Frontal cortex (tissue), 4 donors: ENCODE results near the gene SCN4A. TPM values are rescaled to one million over a fixed set of nuclear protein-coding genes. Genes with fewer than 3 reads are reported as not detected.
"Not testable (repeated sequence)": the region's sequence is repeated elsewhere in the genome, so short reads cannot be mapped to it uniquely, and the experiment has no call there.

ENCODE experiments used
- DNase-seq, 2 donors: peaks; one replicate each; pipeline ENCODE4 v3.0.0; 2012; ENCODE audit warnings: low spot score in 2 of 2
- FAIRE-seq: peaks from 2 replicates; lab custom pipeline; 2012; peaks lifted over from hg19 to GRCh38; lab: Jason Lieb, UNC
- small RNA-seq: library from RNA; depleted of rRNA; stranded (forward); fragments of <200 nt; gene quantifications from one replicate; pipeline ENCODE3, GENCODE V24; 2014
- total RNA-seq: library from RNA; depleted of rRNA; stranded (reverse); fragments of >200 nt; gene quantifications from one replicate; pipeline ENCODE4 v1.2.3, GENCODE V29; 2014
- donor health status: control.
- donor health status: control.
- donor health status: control.

Gene SCN4A
- total RNA-seq, 1 donor from 2014 or later: not detected

DNA sequence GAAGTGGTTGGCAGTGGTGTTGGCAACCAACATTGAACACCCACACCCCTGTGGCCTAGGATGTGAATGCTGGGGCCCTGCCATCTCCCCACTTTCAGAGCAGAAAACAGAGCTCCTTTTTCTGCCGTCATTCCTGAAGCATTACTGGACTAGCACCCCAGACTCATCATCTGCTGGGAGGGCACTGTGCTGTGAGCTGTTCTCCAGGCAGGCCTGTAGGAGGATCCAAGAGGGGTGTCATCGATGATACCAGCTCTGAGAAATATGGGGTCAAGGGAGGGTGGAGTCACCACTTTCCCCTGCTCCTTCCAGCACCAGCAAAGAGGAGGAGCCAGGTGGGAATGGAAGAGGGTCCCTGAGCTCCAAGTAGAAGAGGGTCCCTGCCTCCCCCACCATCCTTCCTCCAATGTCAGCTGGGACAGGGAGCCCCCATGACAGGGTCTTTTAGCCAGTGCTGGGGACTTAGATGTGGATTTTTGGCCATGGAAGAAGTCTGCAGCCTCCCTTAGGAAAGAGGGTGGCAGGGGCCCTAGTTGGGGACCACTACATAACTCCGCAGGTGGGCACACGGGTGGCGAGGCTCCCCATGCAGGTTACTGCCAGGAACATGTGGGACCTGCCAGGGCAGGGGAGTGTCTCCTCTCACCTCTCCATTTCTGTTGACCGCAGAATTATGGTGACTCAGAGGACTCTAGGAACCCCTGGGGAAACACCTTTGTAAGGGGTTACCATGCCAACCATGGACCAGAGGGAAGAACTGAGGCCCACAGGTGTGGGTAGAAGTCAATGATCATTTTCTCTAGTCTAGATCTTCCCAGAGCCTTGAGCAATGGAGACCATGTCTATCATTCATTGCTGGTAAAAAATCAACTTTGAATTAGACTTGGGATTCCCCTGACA, 73.6 kb downstream of the SCN4A start:
- FAIRE-seq, DNase-seq: not testable (repeated sequence)

DNA sequence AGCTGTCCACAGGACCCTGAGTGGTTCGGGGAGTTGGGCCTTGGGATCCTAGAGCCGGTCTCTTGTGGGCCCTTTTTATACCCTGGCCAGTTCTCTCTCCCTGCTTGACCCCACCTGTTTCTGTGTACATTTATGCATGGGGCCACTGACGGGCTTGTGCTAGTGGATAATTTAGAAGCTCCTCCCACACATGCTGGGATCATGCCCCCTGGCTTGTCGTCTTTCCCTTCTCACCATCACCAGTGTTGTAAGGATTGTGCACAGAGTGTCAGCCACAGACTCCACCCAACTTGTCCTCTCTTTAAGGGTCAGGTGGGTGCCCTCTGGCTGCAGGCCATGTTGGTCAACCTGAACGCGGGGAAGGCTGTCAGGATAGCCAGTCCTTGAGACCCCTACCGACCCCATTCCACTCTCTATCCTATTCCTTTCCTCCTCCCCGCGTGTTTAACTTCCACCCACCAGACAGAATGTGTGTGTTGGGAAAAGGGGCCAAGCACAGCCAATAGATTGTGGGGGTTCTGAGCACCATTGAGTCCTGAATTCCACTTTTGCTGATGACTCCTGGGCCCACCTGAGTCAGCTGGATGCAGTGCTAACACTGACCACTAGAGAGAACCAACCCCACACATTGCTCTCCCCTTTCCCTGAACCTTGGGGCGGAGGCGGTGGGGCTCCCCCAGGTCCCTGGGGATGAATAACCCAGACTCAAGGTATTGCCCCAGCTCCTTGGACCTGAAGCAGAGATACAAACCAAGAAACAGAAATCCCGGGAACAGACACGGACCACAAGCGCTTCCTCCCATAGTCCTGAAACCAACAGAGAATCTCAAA, 76.0 kb downstream of the SCN4A start, which contains the start of gene CSH1:
Gene CSH1 (minus strand): TSS at position 51 of the 831 bp plus-strand sequence. CDS start 63 bp downstream, outside the sequence.
- not testable (repeated sequence) for DNase-seq, FAIRE-seq

DNA sequence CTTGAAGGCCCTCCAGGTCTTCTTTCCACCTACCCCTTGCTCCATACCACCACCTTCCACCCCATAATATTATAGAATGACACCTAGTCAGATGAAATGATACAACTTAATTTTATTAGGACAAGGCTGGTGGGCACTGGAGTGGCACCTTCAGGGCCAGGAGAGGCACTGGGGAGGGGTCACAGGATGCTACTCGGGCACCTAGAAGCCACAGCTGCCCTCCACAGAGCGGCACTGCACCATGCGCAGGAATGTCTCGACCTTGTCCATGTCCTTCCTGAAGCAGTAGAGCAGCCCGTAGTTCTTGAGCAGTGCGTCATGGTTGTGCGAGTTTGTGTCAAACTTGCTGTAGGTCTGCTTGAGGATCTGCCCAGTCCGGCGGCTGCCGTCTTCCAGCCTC, 77.9 kb downstream of the SCN4A start:
- FAIRE-seq, DNase-seq: not testable (repeated sequence)

DNA sequence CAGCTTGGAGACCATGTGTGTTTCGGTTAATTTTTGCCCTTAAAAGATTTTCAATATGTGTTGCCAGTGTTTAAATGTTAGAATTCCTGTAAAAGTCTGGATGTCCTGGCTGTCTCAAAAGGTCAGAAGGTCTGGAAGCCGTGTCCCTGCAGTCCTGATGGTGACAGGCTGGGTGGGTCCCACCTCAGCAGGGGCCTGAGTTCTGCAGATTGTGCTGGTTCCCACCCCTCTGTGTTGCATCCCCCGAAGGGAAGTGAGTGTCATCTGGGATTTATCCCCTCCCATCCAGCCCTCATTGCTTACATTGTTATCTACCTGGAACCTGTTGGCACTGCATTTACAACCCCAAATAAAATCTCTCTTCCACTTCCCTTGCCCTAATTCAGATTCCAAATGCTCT, 78.7 kb downstream of the SCN4A start:
- not testable (repeated sequence) for FAIRE-seq, DNase-seq

DNA sequence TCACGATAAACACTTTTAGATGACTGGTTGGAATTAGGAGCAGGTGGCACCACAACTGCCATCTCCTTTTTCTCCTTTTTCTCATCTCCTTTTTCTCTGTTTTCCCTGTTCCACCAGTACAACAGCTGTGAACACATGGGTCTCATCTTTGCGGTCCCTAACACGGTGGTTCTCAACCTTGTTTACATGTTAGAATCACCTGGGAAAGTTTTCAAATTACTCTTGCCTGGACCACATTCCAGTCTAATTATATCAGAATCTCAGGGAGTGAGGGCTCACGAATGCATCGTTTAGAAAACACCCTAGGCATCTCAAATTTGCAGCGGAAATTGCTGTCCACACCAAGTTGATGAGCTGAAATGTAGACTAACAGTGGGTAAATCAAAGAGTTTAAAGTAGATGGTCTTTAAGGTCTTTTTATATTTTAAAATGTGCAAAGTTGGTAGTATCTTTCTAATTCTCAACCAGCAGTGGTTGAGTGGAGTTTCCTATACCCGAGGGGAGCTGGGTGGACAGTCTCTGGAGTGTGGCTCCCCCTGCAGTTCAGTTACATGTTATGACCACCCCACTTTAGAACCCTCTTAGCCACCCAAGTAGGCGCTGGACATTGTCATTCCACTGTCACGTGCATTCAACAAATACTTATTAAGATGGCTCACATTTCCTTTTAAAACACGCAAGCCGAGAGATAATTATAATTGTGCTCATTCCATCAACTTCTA, 80.2 kb downstream of the SCN4A start:
- not testable (repeated sequence) for FAIRE-seq, DNase-seq

DNA sequence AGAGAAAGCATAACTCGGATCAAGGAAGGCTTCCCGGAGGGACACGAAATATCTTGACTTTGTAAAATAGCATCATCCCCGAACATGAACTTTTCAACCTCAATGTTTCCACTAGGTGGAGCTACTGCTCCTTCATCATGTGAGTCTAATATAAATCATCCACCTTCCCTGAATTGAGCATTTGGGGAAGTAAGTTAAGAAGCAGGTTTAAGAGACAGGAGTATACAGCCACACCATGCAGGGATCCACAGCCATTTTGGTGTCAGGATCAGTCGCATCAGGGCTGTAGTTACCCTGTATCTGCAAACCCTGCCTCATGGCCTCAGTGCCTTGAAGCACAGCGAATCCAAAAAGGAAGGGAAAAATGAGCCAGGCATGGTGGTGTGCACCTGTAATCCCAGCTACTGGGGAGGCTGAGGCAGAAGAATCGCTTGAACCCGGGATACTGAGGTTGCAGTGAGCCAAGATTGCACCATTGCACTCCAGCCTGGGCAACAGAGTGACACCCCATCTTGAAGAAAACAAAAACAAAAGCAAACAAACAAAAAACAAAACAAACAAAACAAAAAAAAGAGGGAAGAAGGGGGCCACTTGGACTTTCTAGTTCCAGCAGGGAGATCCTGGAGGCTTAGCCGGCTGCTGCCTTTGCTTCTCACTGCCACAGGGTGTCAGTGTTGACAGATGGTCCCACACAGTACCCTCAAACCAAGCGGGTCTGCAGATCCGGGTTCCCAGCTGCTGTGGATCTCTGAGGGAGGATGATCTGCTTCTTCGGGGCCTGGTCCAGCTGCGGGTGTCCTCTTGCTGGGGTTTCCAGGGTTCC, 83.5 kb downstream of the SCN4A start:
- FAIRE-seq, DNase-seq: not testable (repeated sequence)

Small RNAs within 50 kb of the gene (small RNA-seq; reads per million reads assigned to genes)
- gene AC127029.1 (not detected), gene GH1 (not detected)

Other genes starting within 250 kb of the SCN4A start
- 19.6 TPM for gene STRADA, start 231.1 kb downstream of the SCN4A start, total RNA-seq
- gene CCDC47, start 199.3 kb downstream of the SCN4A start, total RNA-seq: 49.3 TPM
- gene DDX42, start 198.7 kb downstream of the SCN4A start, total RNA-seq: 64.0 TPM
- 47.3 TPM for gene PSMC5, start 145.5 kb downstream of the SCN4A start, total RNA-seq
- gene FTSJ3, start 145.3 kb downstream of the SCN4A start, total RNA-seq: 34.6 TPM
- 9.4 TPM for gene SMARCD2, start 130.2 kb downstream of the SCN4A start, total RNA-seq
- not detected for gene CSH2, start 99.2 kb downstream of the SCN4A start, total RNA-seq
- not detected for gene GH2, start 91.0 kb downstream of the SCN4A start, total RNA-seq
- gene CSH1, start 76.3 kb downstream of the SCN4A start, total RNA-seq: not detected
- gene CSHL1, start 61.7 kb downstream of the SCN4A start, total RNA-seq: not detected
- gene GH1, start 54.1 kb downstream of the SCN4A start, total RNA-seq: not detected
- gene CD79B, start 40.6 kb downstream of the SCN4A start, total RNA-seq: under 0.01 TPM
- 2.0 TPM for gene PRR29, start 25.4 kb upstream of the SCN4A start, total RNA-seq
- 7.3 TPM for gene ICAM2, start 47.7 kb upstream of the SCN4A start, total RNA-seq
- 3.7 TPM for gene ERN1, start 157.2 kb upstream of the SCN4A start, total RNA-seq